ENCODE measurements around the gene AGAP1.

DNA sequence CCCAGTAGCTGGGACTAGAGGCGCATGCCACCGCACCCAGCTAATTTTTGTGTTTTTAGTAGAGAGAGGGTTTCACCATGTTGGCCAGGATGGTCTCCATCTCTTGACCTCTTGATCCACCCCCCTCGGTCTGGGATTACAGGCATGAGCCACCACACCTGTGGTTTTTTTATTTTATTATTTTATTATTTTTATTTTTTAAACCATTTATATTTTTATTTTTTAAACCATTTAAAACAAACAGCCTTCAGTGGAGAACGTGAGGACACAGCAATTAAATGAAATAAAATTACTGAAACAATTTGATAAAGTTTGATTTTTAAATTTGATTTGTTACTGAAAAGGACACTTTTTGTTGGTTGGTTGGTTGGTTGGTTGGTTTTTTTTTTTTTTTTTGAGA lies 181.0 kb downstream of the AGAP1 start:
- TF ChIP-seq, protein P1, sequence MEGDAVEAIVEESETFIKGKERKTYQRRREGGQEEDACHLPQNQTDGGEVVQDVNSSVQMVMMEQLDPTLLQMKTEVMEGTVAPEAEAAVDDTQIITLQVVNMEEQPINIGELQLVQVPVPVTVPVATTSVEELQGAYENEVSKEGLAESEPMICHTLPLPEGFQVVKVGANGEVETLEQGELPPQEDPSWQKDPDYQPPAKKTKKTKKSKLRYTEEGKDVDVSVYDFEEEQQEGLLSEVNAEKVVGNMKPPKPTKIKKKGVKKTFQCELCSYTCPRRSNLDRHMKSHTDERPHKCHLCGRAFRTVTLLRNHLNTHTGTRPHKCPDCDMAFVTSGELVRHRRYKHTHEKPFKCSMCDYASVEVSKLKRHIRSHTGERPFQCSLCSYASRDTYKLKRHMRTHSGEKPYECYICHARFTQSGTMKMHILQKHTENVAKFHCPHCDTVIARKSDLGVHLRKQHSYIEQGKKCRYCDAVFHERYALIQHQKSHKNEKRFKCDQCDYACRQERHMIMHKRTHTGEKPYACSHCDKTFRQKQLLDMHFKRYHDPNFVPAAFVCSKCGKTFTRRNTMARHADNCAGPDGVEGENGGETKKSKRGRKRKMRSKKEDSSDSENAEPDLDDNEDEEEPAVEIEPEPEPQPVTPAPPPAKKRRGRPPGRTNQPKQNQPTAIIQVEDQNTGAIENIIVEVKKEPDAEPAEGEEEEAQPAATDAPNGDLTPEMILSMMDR (IDR thresholded peaks at IDR 0.05), result no peak
- TF ChIP-seq POLR2A (IDR thresholded peaks at IDR 0.05), result no peak
